Activated CD4-positive, alpha-beta T cell treated with anti-CD3 and anti-CD28 coated beads, Interleukin-2, amount 50 U/mL, for 16 hours (primary cell): Measurements from ENCODE around the gene NFIX.

Experiments used
- DNase-seq: peaks from one replicate; pipeline ENCODE4 v3.0.0-alpha.2; 2020

NFIX gene

GRCh38 chr19:13134626-13135025 lies 139.4 kb downstream of the NFIX start:
- DNase-seq = no peak

DNA sequence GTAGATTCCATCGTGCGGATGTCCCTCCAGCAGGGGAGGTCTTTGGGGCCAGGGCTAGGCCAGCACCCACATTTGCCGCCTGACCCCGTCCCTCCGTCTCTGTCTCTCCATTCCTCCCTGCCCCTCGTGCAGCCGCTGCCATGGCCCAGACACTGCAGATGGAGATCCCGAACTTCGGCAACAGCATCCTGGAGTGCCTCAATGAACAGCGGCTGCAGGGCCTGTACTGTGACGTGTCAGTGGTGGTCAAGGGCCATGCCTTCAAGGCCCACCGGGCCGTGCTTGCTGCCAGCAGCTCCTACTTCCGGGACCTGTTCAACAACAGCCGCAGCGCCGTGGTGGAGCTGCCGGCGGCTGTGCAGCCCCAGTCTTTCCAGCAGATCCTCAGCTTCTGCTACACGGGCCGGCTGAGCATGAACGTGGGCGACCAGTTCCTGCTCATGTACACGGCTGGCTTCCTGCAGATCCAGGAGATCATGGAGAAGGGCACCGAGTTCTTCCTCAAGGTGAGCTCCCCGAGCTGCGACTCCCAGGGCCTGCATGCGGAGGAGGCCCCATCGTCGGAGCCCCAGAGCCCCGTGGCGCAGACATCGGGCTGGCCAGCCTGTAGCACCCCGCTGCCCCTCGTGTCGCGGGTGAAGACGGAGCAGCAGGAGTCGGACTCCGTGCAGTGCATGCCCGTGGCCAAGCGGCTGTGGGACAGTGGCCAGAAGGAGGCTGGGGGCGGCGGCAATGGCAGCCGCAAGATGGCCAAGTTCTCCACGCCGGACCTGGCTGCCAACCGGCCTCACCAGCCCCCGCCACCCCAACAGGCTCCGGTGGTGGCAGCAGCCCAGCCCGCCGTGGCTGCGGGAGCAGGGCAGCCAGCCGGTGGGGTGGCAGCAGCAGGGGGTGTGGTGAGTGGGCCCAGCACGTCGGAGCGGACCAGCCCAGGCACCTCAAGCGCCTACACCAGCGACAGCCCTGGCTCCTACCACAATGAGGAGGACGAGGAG lies 140.1 kb downstream of the NFIX start:
- DNase-seq = no peak

DNA sequence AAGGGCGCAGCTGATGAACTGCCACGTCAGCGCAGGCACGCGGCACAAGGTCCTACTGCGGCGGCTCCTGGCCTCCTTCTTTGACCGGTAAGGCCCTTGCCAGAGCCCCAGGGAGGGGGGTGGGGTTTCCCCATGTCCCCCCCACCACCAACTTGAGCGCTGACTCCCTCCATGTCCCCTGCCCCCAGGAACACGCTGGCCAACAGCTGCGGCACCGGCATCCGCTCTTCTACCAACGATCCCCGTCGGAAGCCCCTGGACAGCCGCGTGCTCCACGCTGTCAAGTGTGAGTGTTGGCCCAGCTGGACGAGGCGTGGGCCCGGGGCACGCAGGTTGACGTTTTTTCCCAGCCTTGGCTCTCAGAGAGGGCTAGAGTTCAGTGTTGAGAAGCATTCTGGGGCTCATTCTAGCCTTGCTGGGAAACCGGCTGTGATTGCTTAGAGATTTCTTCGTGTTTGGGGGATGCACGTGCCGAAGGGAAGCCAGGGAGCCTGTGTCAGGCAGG lies 142.1 kb downstream of the NFIX start:
- no peak for DNase-seq

DNA sequence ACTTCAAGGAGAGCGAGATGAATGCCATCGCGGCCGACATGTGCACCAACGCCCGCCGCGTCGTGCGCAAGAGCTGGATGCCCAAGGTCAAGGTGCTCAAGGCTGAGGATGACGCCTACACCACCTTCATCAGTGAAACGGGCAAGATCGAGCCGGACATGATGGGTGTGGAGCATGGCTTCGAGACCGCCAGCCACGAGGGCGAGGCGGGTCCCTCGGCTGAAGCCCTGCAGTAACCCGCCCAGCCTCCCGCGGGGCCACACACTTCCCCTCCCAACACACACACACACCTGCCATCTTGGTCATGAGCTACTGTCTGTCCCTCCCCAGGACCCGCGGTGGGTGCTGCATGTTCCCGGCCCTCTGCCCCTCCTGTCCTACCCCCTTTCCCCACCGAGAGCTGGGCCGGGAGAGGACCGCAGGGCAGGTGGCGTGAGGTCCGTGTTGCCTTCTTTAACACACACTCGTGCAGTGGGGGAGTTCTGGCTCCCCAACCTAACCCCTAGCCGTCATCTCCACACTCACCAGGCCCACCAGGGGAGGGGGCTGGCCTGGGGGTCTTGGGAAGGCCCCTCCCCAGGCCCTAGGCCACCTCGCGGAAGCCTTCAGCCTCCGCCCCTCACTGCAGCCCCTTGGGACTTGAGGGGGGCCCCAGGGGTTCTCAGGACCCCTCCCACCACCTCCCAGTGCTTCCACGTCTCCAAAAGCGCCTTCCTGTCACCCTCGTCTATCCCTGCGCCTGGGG lies 143.1 kb downstream of the NFIX start:
- DNase-seq = no peak

DNA sequence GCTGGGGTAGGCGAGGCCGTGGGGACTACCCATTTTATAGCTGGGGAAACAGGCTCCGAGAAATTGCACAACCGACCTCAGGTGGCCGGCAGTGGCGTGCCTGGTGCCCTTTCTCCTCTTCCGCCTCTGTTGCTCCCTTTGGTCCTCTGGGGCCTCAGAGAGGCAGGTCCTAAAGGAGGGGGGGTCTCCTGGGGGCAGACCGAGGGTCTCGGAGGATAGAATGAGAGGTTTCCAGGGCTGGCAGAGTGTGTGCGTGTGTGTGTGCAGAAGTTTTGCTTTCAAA lies 143.6 kb downstream of the NFIX start:
- no peak for DNase-seq

DNA sequence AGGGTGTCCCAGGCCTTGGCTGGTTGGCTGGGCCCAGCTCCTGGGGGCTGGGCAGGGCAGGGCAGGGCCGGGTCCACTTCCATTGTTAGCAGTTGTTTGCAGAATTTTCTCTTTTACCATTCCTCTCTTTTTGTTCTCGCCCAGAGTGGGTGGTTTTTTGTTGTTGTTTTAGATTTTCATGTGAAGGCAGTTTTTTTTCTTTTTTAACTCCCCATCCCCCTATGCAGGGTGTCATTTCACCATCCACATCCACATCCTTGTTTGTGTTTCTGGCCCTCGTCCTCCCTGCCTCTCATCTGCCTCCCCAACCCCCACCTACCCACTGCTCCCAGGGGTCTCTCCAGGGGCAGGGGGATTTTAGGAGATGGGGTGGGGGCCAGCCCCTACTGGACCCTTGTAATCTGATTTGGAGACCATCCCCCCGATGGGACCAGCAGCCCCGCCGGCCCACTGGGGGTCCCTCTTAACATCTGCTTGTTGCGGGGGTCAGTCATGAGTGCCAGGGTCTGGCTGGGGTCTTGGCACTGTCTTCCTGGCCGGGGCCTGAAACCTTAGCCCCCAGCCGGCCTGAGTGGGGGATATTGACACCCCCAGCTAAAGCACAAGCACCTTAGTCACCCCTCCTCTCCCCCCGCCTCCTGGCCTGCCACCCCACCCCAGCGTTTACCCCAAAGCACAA lies 144.5 kb downstream of the NFIX start:
- DNase-seq = no peak

DNA sequence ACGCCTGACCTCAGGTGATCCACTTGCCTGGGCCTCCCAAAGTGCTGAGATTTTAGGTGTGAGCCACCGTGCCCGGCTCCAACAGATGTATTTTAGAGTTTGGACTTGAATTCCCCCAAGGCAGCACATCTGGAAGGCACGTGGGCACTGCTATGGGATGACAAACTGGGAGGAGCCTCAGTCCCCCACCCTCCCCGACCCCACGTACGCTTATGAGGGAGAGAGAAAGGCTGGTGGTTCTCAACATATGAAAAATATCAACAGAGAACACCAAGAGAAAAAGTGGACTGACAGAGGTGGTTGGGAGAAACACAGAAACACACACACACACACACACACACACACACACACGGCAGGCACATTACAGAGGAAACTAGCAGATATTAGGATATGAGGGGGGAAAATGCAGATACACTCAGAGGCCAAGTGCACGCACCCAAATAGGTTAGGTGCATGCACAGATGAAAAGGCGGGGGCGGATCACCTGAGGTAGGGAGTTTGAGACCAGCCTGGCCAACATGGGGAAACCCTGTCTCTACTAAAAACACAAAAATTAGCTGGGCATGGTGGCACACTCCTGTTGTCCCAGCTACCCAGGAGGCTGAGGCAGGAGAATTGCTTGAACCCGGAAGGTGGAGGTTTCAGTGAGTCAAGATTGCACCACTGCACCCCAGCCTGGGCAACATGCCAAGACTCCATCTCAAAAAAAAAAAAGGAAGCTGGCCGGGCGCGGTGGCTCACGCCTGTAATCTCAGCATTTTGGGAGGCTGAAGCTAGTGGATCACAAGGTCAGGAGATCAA lies 151.7 kb downstream of the NFIX start:
- no peak for DNase-seq
